Sigmoid colon (tissue), 4 donors: Measurements from ENCODE around the gene WNT3.

Experiments
- POLR2A ChIP-seq, 2 donors: fragments of 450-650 bp; IDR thresholded peaks; one replicate each; pipeline ENCODE4 v1.6.1; 2016; ENCODE audit warnings: antibody characterized with exemption in 2 of 2, mild to moderate bottlenecking in 2 of 2, moderate library complexity in 2 of 2
- POLR2AphosphoS5 ChIP-seq, 4 donors: sonication (generic); formaldehyde crosslinking; IDR thresholded peaks; one replicate each; pipeline ENCODE4 v1.6.1; 2017; ENCODE audit warnings: antibody characterized with exemption in 4 of 4
- TF ChIP-seq, protein P1 (sequence below), 4 experiments: fragments of 450-650 bp in 3 of 4; fragments of 200-600 bp in 1 of 4; IDR thresholded peaks; one replicate each; pipeline ENCODE4 v1.5.1; 2016 to 2019; ENCODE audit warnings: antibody characterized with exemption in 4 of 4, mild to moderate bottlenecking in 3 of 4, moderate library complexity in 2 of 4

DNA sequence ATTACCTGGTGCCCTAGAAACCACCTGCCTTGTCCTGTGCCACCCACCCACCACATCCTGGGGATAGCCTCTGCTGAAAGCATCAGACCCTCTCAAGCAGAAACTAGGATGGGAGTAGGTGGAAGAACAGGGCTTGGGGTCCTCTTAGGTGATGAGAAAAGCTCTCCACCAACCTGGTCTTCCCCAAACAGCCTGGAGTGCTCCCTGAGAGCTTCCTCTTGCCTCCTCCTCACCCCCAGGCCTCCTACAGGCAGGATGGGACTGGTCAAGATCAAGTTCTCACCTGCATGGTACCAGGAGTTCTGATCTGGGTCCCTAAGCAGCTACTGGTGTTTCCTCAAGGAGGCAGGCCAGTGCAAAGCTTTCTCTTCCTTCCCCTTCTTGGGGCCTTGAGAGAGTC is 48.3 kb upstream of the WNT3 start:
- TF ChIP-seq POLR2A (IDR thresholded peaks at IDR 0.05) (no peak), POLR2AphosphoS5 (IDR thresholded peaks at IDR 0.05) (no peak)
- TF ChIP-seq, protein P1, sequence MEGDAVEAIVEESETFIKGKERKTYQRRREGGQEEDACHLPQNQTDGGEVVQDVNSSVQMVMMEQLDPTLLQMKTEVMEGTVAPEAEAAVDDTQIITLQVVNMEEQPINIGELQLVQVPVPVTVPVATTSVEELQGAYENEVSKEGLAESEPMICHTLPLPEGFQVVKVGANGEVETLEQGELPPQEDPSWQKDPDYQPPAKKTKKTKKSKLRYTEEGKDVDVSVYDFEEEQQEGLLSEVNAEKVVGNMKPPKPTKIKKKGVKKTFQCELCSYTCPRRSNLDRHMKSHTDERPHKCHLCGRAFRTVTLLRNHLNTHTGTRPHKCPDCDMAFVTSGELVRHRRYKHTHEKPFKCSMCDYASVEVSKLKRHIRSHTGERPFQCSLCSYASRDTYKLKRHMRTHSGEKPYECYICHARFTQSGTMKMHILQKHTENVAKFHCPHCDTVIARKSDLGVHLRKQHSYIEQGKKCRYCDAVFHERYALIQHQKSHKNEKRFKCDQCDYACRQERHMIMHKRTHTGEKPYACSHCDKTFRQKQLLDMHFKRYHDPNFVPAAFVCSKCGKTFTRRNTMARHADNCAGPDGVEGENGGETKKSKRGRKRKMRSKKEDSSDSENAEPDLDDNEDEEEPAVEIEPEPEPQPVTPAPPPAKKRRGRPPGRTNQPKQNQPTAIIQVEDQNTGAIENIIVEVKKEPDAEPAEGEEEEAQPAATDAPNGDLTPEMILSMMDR (IDR thresholded peaks at IDR 0.05) = no peak
